A673 (cell line): ENCODE data around the gene GOLGA8J.
"Not testable (repeated sequence)": the region's sequence is repeated elsewhere in the genome, so short reads cannot be mapped to it uniquely, and the experiment has no call there.

Source experiments
- EZH2 ChIP-seq: fragments of 200-600 bp; sonication (generic); IDR thresholded peaks from 2 replicates; pipeline ENCODE4 v1.6.1; 2017; ENCODE audit warnings: borderline replicate concordance, low read depth, mild to moderate bottlenecking, mixed read lengths, antibody characterized with exemption, low read length; ENCODE audit not compliant: poor library complexity, severe bottlenecking
- TF ChIP-seq, protein P1 (sequence below): fragments of 300-800, 200-600 bp; sonication (generic); conservative IDR thresholded peaks from 2 replicates; pipeline ENCODE4 v1.5.1; 2017; ENCODE audit warnings: low read depth, mild to moderate bottlenecking, antibody characterized with exemption, low read length, moderate library complexity, mixed read lengths

DNA sequence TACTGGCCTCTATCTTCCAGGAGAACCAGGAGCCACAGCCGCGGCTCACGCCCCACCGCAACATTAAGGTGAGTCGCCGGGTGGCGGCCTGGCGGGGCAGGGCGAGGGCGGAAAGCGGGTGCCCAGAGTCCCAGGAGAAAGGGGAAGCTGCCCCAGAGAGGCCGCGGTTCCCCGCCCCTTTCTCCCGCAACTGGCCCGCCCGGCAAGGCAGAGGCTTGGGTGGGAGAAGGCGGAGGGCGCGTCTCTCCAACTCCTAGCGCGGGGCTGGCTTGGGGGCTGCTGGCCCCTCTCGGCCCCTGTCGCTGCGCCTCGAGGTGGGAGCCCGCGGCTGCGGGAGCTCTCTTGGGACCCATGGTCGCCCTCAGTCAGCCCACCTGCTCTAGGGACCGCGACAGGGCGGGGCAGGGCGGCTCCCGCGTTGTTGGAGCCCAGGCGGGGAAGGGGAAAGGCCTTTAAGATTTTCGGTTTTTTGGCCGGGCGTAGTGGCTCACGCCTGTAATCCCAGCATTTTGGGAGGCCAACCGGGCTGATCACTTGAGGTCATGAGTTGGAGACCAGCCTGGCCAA, 21.3 kb downstream of the GOLGA8J start:
- TF ChIP-seq, protein P1, sequence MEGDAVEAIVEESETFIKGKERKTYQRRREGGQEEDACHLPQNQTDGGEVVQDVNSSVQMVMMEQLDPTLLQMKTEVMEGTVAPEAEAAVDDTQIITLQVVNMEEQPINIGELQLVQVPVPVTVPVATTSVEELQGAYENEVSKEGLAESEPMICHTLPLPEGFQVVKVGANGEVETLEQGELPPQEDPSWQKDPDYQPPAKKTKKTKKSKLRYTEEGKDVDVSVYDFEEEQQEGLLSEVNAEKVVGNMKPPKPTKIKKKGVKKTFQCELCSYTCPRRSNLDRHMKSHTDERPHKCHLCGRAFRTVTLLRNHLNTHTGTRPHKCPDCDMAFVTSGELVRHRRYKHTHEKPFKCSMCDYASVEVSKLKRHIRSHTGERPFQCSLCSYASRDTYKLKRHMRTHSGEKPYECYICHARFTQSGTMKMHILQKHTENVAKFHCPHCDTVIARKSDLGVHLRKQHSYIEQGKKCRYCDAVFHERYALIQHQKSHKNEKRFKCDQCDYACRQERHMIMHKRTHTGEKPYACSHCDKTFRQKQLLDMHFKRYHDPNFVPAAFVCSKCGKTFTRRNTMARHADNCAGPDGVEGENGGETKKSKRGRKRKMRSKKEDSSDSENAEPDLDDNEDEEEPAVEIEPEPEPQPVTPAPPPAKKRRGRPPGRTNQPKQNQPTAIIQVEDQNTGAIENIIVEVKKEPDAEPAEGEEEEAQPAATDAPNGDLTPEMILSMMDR, result not testable (repeated sequence)
- not testable (repeated sequence) for TF ChIP-seq EZH2
